Esophagus squamous epithelium (tissue), 5 donors: ENCODE results near the gene GLMP. TPM values are rescaled to one million over a fixed set of nuclear protein-coding genes. Genes with fewer than 3 reads are reported as not detected.
A peak's percentile ranks its signal among the peaks of the same experiment; 100 is the strongest.

Experiments
- DNase-seq: peaks from one replicate; lab custom pipeline; 2025; lab: John Stamatoyannopoulos, UW
- H3K27ac ChIP-seq, 4 donors: fragments of 200-600 bp; sonication (generic); one replicate each; pipeline ENCODE4 v1.5.1; 2016 to 2019; ENCODE audit warnings: mild to moderate bottlenecking in 1 of 4
- H3K27me3 ChIP-seq, 4 donors: fragments of 200-600 bp; sonication (generic); 1 replicate in 3 of 4; 2 replicates in 1 of 4; pipeline versions ENCODE4 v1.5.1 to v1.6.0; 2017 to 2021; ENCODE audit warnings: antibody characterized with exemption in 1 of 4
- H3K36me3 ChIP-seq, 3 donors: fragments of 200-600 bp; sonication (generic); one replicate each; pipeline ENCODE4 v1.5.1; 2016 to 2019
- H3K4me1 ChIP-seq, 3 donors: fragments of 200-600 bp; sonication (generic); one replicate each; pipeline ENCODE4 v1.5.1; 2017 to 2019
- H3K4me3 ChIP-seq, 4 donors: fragments of 200-600 bp; sonication (generic); 1 replicate in 3 of 4; 2 replicates in 1 of 4; pipeline ENCODE4 v1.5.1; 2016 to 2019; ENCODE audit warnings: mild to moderate bottlenecking in 2 of 4, moderate library complexity in 1 of 4
- H3K9me3 ChIP-seq, 3 donors: fragments of 200-600 bp; sonication (generic); one replicate each; pipeline ENCODE4 v1.5.1; 2016 to 2019
- POLR2A ChIP-seq, 4 donors: fragments of 450-650 bp; IDR thresholded peaks; one replicate each; pipeline ENCODE4 v1.6.1; 2017; ENCODE audit warnings: antibody characterized with exemption in 4 of 4, mild to moderate bottlenecking in 4 of 4, moderate library complexity in 3 of 4
- WGBS, 2 donors: methylation state at CpG; one replicate each; pipeline ENCODE4 v1.1.5; 2018; 5-methylcytosine and 5-hydroxymethylcytosine counted together
- intact Hi-C: fragments of 100-400 bp; cut with DNase I; formaldehyde crosslinking; loops from one replicate; pipeline ENCODE4 v1.15.0; 2022
- total RNA-seq, 4 donors: library from RNA; depleted of rRNA; stranded (reverse); fragments of >200 nt; gene quantifications; one replicate each; pipeline ENCODE4 v1.1.0, GENCODE V29; 2016
- TF ChIP-seq, protein P1 (sequence below), 6 experiments: fragments of 450-650 bp in 4 of 6; fragments of 200-600 bp in 2 of 6; sonication (generic) in 2 of 6; IDR thresholded peaks; one replicate each; pipeline ENCODE4 v1.5.1; 2016 to 2019; ENCODE audit warnings: antibody characterized with exemption in 6 of 6, mild to moderate bottlenecking in 4 of 6, moderate library complexity in 4 of 6
- donor health status: DM: yes; HTN: yes; CAD: no.

GLMP gene
- total RNA-seq, 4 donors from 2014 or later, result 16.1 to 44.2 (median 27.7) TPM

DNA sequence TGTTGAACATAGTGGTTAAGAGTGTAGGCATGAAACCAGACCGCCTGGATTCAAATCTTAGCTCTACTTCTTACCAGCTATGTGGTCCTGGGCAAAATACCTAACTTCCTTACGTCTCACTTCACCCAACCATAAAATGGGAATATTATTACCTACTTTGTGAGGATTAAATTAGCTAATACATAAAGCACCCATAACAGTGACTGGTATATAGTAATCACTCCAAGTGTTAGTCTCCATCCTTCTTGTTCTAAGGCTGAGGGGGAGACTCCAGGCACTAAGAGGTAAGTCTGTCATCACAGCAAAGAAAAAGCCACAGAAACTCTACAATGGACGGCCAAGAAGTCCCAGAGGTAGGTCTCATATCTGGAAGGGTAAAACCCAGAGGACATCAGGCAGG lies 15.6 kb downstream of the GLMP start:
- Histone ChIP-seq H3K27me3 (no peaks in the 10 kb centered on the region), H3K9me3 (no peaks in the 10 kb centered on the region), H3K27ac (no peak overlapping the region), H3K4me3 (no peak overlapping the region), H3K4me1 (peaks cover 19 to 40% (median 21%) of the 10 kb centered on the region in 3 donors), H3K36me3 (peaks cover 20 to 57% (median 31%) of the 10 kb centered on the region in 3 donors)
- no peak for DNase-seq
- 78 to 91% methylated on average over 3 of the region's 3 CpGs for WGBS, 2 donors
- intact Hi-C loops, result no loop called here
- no peak for TF ChIP-seq POLR2A (IDR thresholded peaks at IDR 0.05)
- TF ChIP-seq, protein P1, sequence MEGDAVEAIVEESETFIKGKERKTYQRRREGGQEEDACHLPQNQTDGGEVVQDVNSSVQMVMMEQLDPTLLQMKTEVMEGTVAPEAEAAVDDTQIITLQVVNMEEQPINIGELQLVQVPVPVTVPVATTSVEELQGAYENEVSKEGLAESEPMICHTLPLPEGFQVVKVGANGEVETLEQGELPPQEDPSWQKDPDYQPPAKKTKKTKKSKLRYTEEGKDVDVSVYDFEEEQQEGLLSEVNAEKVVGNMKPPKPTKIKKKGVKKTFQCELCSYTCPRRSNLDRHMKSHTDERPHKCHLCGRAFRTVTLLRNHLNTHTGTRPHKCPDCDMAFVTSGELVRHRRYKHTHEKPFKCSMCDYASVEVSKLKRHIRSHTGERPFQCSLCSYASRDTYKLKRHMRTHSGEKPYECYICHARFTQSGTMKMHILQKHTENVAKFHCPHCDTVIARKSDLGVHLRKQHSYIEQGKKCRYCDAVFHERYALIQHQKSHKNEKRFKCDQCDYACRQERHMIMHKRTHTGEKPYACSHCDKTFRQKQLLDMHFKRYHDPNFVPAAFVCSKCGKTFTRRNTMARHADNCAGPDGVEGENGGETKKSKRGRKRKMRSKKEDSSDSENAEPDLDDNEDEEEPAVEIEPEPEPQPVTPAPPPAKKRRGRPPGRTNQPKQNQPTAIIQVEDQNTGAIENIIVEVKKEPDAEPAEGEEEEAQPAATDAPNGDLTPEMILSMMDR (IDR thresholded peaks at IDR 0.05), result no peak

DNA sequence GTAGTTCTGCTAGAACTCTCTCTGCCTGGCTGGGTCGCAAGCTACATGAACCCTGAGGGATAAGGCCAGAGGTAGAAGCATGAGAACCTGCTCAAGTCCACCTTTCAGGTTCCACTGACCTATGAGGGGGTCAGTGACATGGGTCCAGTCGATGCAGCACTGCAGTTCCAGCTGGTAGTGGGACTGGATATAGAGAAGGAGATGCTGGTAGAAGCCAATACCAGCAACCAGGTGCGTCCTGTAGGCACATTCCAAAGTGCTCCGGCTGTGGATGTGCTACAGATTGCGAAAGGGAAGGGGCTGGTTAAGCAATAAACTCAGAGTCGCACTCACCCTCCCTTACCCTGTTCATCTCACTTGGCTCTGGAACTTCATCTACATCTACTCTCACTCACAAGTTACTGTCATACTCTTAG lies 18.5 kb downstream of the GLMP start:
- H3K27ac ChIP-seq, result peak overlapping the region in 1 of 4 donors; percentile 1
- DNase-seq, result no peak
- H3K9me3 ChIP-seq, result no peaks in the 10 kb centered on the region
- WGBS, 2 donors, result 47 to 73% methylated on average over 5 to 6 of the region's 6 CpGs
- no peak overlapping the region for H3K4me3 ChIP-seq
- peaks cover 30 to 86% (median 59%) of the 10 kb centered on the region in 3 donors for H3K36me3 ChIP-seq
- intact Hi-C loops, result no loop called here
- no peaks in the 10 kb centered on the region for H3K27me3 ChIP-seq
- peaks cover 9 to 23% (median 10%) of the 10 kb centered on the region in 3 donors for H3K4me1 ChIP-seq
- no peak for TF ChIP-seq POLR2A (IDR thresholded peaks at IDR 0.05)
- TF ChIP-seq, protein P1 (IDR thresholded peaks at IDR 0.05), result no peak

DNA sequence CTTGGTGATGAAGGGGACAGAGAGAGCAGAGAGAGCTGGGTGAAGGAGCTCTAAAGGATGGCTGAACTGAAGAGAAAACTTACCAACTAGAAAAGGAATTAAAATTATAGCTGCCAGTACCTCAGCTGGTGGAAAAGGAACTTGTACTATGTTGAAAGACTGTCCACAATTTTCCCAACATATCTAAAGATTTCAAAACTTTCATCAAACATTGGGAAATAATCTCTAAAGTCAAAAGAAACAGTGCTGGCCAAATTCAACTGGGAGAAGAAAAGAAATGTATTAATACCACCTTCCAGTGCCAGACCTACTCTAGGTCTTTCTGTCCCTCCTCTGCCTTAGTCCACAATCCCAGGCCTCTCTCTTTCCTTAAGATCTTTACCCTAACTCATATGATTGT lies 18.9 kb downstream of the GLMP start:
- Histone ChIP-seq H3K4me3 (no peak overlapping the region), H3K27ac (peak overlapping the region in 1 of 4 donors; percentile 1), H3K9me3 (no peaks in the 10 kb centered on the region), H3K36me3 (peaks cover 33 to 90% (median 63%) of the 10 kb centered on the region in 3 donors), H3K27me3 (no peaks in the 10 kb centered on the region), H3K4me1 (peaks cover 6 to 19% (median 8%) of the 10 kb centered on the region in 3 donors)
- intact Hi-C loops, result no loop called here
- TF ChIP-seq POLR2A (IDR thresholded peaks at IDR 0.05), result no peak
- TF ChIP-seq, protein P1 (IDR thresholded peaks at IDR 0.05), result no peak
- no peak for DNase-seq

DNA sequence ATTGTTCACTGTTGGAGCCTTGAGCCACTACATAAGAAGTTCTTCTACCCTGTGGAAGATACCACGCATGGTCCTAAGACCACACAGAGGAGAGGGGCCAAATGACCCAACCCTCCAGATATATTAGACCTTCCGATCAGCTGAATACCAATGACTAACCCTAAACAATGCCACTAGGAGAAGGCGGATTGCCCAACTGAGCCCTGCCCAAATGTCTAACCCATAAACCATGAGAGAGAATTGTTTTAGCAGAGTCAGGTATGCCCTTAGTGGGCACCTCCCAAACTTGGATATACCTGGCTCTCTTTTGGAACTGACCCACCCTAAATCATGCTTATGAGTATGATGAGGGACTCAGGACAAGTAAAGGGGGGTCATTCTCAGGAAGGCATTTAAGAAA lies 25.2 kb downstream of the GLMP start:
- TF ChIP-seq, protein P1 (IDR thresholded peaks at IDR 0.05), result no peak
- TF ChIP-seq POLR2A (IDR thresholded peaks at IDR 0.05), result no peak
- intact Hi-C loops, result no loop called here
- H3K4me3 ChIP-seq, result no peak overlapping the region

DNA sequence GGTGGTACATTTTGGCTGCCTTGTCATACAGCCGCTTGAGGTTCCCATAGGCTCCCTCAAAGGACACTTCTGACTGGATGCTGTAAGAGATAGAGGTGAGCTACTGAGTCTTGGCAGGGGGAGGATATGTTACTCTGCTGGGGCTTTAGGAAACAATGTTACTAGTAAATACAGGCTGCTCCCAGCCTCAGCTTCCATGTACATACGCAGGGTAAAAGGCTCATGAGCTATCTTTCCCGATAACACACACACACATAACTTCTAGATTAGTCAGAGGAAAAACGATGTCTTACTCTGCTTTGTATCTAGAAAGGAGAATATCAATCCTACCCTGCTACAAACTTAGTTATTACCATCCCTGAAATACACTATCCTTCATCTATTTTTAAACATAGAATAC lies 27.1 kb downstream of the GLMP start:
- 70 to 89% methylated on average over 3 to 4 of the region's 4 CpGs for WGBS, 2 donors
- H3K36me3 ChIP-seq, result peaks cover 47 to 100% (median 82%) of the 10 kb centered on the region in 3 donors
- H3K9me3 ChIP-seq, result no peaks in the 10 kb centered on the region
- no peaks in the 10 kb centered on the region for H3K27me3 ChIP-seq
- no peak for DNase-seq
- TF ChIP-seq, protein P1 (IDR thresholded peaks at IDR 0.05), result no peak
- TF ChIP-seq POLR2A (IDR thresholded peaks at IDR 0.05), result no peak
- peaks cover under 1 to 21% (median 1%) of the 10 kb centered on the region in 3 donors for H3K4me1 ChIP-seq
- no peak overlapping the region for H3K27ac ChIP-seq
- no peak overlapping the region for H3K4me3 ChIP-seq
- intact Hi-C loops, result no loop called here

More for the DNA sequence above, 25.2 kb downstream of the GLMP start:
- H3K27me3 ChIP-seq, result no peaks in the 10 kb centered on the region
- 74 to 90% methylated on average over 3 of the region's 3 CpGs for WGBS, 2 donors
- H3K27ac ChIP-seq, result peak overlapping the region in 2 of 4 donors; percentile 49 to 72
- no peaks in the 10 kb centered on the region for H3K9me3 ChIP-seq
- H3K4me1 ChIP-seq, result peaks cover 0 to 16% (median 0%) of the 10 kb centered on the region in 3 donors
- H3K36me3 ChIP-seq, result peaks cover 50 to 100% (median 80%) of the 10 kb centered on the region in 3 donors
- DNase-seq, result no peak
